ENCODE measurements around the gene CPN2. TPM values are rescaled to one million over a fixed set of nuclear protein-coding genes. Genes with fewer than 3 reads are reported as not detected.

CPN2 gene
- total RNA-seq, 1 experiment from 2014 or later: 0.08 TPM

GRCh38 chr3:194344012-194344411 is 7.1 kb downstream of the CPN2 start:
- Histone ChIP-seq H3K27ac (ENCODE audit: low read length) (no peak overlapping the region), H3K9me3 (ENCODE audit: control insufficient read depth, insufficient read depth, low read depth, low read length) (no peaks in the 10 kb centered on the region), H3K4me1 (ENCODE audit: control insufficient read depth, insufficient read depth, low read length) (no peaks in the 10 kb centered on the region), H3K36me3 (ENCODE audit: control insufficient read depth, insufficient read depth, low read length) (no peaks in the 10 kb centered on the region), H3K27me3 (ENCODE audit: control insufficient read depth, insufficient read depth, low read length) (no peaks in the 10 kb centered on the region), H3K4me3 (ENCODE audit: low read depth in 2 of 2, low read length in 2 of 2) (no peak overlapping the region)
- no TSS peak for BruUV-seq (replicated peaks)
- no peak for DNase-seq (ENCODE audit: low read depth, low spot score)
- in situ Hi-C loops (cut with HindIII; ENCODE audit: low pct_unique_long_range_greater_than_20kb, low sequenced_read_pairs) (no loop called here), intact Hi-C loops (cut with micrococcal nuclease; ENCODE audit: unreplicated experiment) (loop anchor here (10.0 kb wide), 1 partner anchor 251 kb away; no protein-coding TSS in a partner anchor)
- TF ChIP-seq TCF7L2 (IDR thresholded peaks at IDR 0.05; ENCODE audit: low read depth, low read length) (no peak), CTCF (IDR thresholded peaks at IDR 0.05) (peak; percentile 100)
- CTCF ChIA-PET: interaction anchor here (1.0 to 1.9 kb wide), 6 partner anchors 8 to 128 kb away, joined by 3 to 4 read pairs (median 3); no protein-coding TSS in a partner anchor
- peak; percentile 79 for ATAC-seq
- POLR2A ChIA-PET: no interaction called here

- BruUV-seq (replicated peaks): no TSS peak
- TF ChIP-seq REST (IDR thresholded peaks at IDR 0.05; ENCODE audit: insufficient read depth in 1 of 2, low read depth in 2 of 2, low read length in 1 of 2) (no peak), CTCF (IDR thresholded peaks at IDR 0.05) (0 out of 2 replicates have a peak, but pooled peaks have one; percentile 45)
- Histone ChIP-seq H3K36me3 (ENCODE audit: control insufficient read depth, insufficient read depth, low read length) (no peaks in the 10 kb centered on the region), H3K4me3 (ENCODE audit: low read depth in 2 of 2, low read length in 2 of 2) (no peak overlapping the region), H3K4me1 (ENCODE audit: control insufficient read depth, insufficient read depth, low read length) (no peaks in the 10 kb centered on the region), H3K27ac (ENCODE audit: low read length) (no peak overlapping the region), H3K9me3 (ENCODE audit: control insufficient read depth, insufficient read depth, low read depth, low read length) (no peaks in the 10 kb centered on the region), H3K27me3 (ENCODE audit: control insufficient read depth, insufficient read depth, low read length) (no peaks in the 10 kb centered on the region)
- intact Hi-C loops (cut with micrococcal nuclease; ENCODE audit: unreplicated experiment) (loop anchor here (10.0 kb wide), 1 partner anchor 251 kb away; no protein-coding TSS in a partner anchor), in situ Hi-C loops (cut with HindIII; ENCODE audit: low pct_unique_long_range_greater_than_20kb, low sequenced_read_pairs) (no loop called here)
- POLR2A ChIA-PET: no interaction called here
- CTCF ChIA-PET: interaction anchor here (0.6 to 1.9 kb wide), 6 partner anchors 8 to 152 kb away, joined by 3 to 10 read pairs (median 4); no protein-coding TSS in a partner anchor
- ATAC-seq (no peak), DNase-seq (ENCODE audit: low read depth, low spot score) (no peak)
These were observed 7.6 kb downstream of the CPN2 start for GRCh38 chr3:194343561-194343893.

Measured in Panc1 (cell line).